ENCODE measurements around the gene CADM2. TPM values are rescaled to one million over a fixed set of nuclear protein-coding genes. Genes with fewer than 3 reads are reported as not detected.

CADM2 gene
- total RNA-seq, 1 experiment from 2014 or later: 10.9 TPM

- no peaks in the 10 kb centered on the region for H3K9me3 ChIP-seq (ENCODE audit: control insufficient read depth, low read depth, low read length)
Observed at GRCh38 chr3:85950435-85950834, 991.6 kb downstream of the CADM2 start.

More at GRCh38 chr3:85950435-85950834, 991.6 kb downstream of the CADM2 start:
- Mint-ChIP-seq H3K4me3 (no peak overlapping the region), H3K36me3 (ENCODE audit: insufficient read depth in 1 of 3, low read depth in 3 of 3) (no peaks in the 10 kb centered on the region; a peak in 1 of 7 replicates), H3K27me3 (ENCODE audit: low read depth) (no peaks in the 10 kb centered on the region), H3K9me3 (peaks cover 3 to 4% of the 10 kb centered on the region in 2 experiments; a peak in 3 of 5 replicates), H3K4me1 (no peaks in the 10 kb centered on the region), H3K27ac (no peak overlapping the region)
- H2BK12ac ChIP-seq (ENCODE audit: insufficient read length, low read depth, low read length): no peak overlapping the region
- no CpG with 5 or more reads among the region's 1 CpG for WGBS (ENCODE audit: extremely low coverage, insufficient read length, low lambda C conversion rate)
- no peaks in the 10 kb centered on the region for H3K23me2 ChIP-seq (ENCODE audit: insufficient read length, low read depth, low read length, poor library complexity, severe bottlenecking)
- H3K27ac ChIP-seq (ENCODE audit: insufficient read length, low read depth, low read length): no peak overlapping the region
- H3K56ac ChIP-seq (ENCODE audit: insufficient read length, low read depth, low read length): no peak overlapping the region
- H3K4ac ChIP-seq (ENCODE audit: low read depth, low read length): no peak overlapping the region
- no peak overlapping the region for H3K9ac ChIP-seq (ENCODE audit: extremely low read depth, insufficient read length, low read length)
- H3K23ac ChIP-seq (ENCODE audit: insufficient read length, low read depth, low read length): no peak overlapping the region
- H3K14ac ChIP-seq (ENCODE audit: insufficient read depth, low read length): no peak overlapping the region
- H2AFZ ChIP-seq (ENCODE audit: low read length): no peak overlapping the region
- no peak overlapping the region for H4K8ac ChIP-seq (replicated peaks; ENCODE audit: insufficient read length, low read depth, low read length)
- H2BK120ac ChIP-seq (ENCODE audit: low read depth, low read length, poor library complexity, severe bottlenecking): no peak overlapping the region
- H3K4me1 ChIP-seq (ENCODE audit: insufficient read depth, low read length): no peaks in the 10 kb centered on the region
- no peak overlapping the region for H2BK15ac ChIP-seq (ENCODE audit: low read depth, low read length)
- DNase-seq: no peak
- no peak overlapping the region for H3K18ac ChIP-seq (ENCODE audit: insufficient read length, low read depth, low read length)
- no peak overlapping the region for H2BK20ac ChIP-seq (ENCODE audit: low read depth, low read length, poor library complexity, severe bottlenecking)
- no peak overlapping the region for H3K4me2 ChIP-seq (ENCODE audit: insufficient read depth, insufficient read length, low read length)
- no peaks in the 10 kb centered on the region for H3K79me2 ChIP-seq (ENCODE audit: insufficient read depth, low read length)
- H2AK5ac ChIP-seq (ENCODE audit: insufficient read length, low read length): no peak overlapping the region
- H4K91ac ChIP-seq (ENCODE audit: insufficient read length, low read depth, low read length): no peak overlapping the region
- H3K27me3 ChIP-seq (ENCODE audit: insufficient read depth, low read length): no peaks in the 10 kb centered on the region
- H3K79me1 ChIP-seq (ENCODE audit: insufficient read depth, low read depth, low read length, poor library complexity, severe bottlenecking): no peaks in the 10 kb centered on the region
- no peak overlapping the region for H4K5ac ChIP-seq (ENCODE audit: insufficient read length, low read depth, low read length)
- no peaks in the 10 kb centered on the region for H4K20me1 ChIP-seq (ENCODE audit: control insufficient read depth, insufficient read depth, insufficient read length)
- no peak overlapping the region for H2BK5ac ChIP-seq (ENCODE audit: insufficient read length, low read length)
- TF ChIP-seq CTCF (conservative IDR thresholded peaks at IDR 0.05): no peak
- no peak overlapping the region for H3T11ph ChIP-seq (ENCODE audit: low read length)

Data from H9 (cell line).